Measurements from ENCODE around the gene CST4. TPM values are rescaled to one million over a fixed set of nuclear protein-coding genes. Genes with fewer than 3 reads are reported as not detected.

CST4 gene
- polyA plus RNA-seq, 1 of the 3 experiments (the other 2 are of a cell fraction) = not detected

DNA sequence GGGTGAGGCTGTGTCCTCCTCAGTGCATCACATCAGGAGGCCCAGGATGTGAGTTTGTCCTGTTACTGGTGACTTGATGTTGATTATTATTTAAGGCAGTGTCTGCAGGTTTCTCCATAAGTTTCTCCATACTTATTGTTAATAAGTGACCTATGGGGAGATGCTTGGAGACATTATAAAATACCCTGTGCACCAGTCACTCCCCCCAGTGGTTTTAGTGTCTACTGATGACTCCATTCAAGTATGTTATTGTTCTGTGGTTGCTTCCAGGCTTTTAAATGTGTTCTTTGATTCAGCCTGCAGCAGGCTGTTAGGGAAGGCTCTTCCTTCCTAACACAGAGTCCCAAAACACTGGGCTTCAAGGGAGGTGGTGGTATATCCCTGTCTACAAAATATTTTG is 36.5 kb downstream of the CST4 start:
- no peak overlapping the region for H3K4me3 ChIP-seq (ENCODE audit: low read depth in 2 of 2, low read length in 1 of 2)
- H3K27ac ChIP-seq (ENCODE audit: low read depth in 2 of 2, low read length in 1 of 2) = no peak overlapping the region
- no peaks in the 10 kb centered on the region for H3F3A ChIP-seq (replicated peaks; ENCODE audit: insufficient read depth)
- no peaks in the 10 kb centered on the region for H3K9me3 ChIP-seq
- H3K9ac ChIP-seq = no peak overlapping the region
- H3K36me3 ChIP-seq (replicated peaks in 1 of 2; ENCODE audit: control insufficient read depth in 1 of 2, insufficient read depth in 2 of 2, low read length in 1 of 2) = no peaks in the 10 kb centered on the region
- H3K4me1 ChIP-seq (ENCODE audit: control insufficient read depth in 1 of 2, insufficient read depth in 2 of 2, low read depth in 1 of 2, low read length in 1 of 2) = no peaks in the 10 kb centered on the region
- no peak for TF ChIP-seq FOSL2 (IDR thresholded peaks at IDR 0.05; ENCODE audit: borderline replicate concordance, low read depth)
- TF ChIP-seq TEAD4 (IDR thresholded peaks at IDR 0.05; ENCODE audit: borderline replicate concordance, insufficient read depth) = no peak
- TF ChIP-seq GABPA (IDR thresholded peaks at IDR 0.05; ENCODE audit: low read depth) = no peak
- TF ChIP-seq, protein P1, sequence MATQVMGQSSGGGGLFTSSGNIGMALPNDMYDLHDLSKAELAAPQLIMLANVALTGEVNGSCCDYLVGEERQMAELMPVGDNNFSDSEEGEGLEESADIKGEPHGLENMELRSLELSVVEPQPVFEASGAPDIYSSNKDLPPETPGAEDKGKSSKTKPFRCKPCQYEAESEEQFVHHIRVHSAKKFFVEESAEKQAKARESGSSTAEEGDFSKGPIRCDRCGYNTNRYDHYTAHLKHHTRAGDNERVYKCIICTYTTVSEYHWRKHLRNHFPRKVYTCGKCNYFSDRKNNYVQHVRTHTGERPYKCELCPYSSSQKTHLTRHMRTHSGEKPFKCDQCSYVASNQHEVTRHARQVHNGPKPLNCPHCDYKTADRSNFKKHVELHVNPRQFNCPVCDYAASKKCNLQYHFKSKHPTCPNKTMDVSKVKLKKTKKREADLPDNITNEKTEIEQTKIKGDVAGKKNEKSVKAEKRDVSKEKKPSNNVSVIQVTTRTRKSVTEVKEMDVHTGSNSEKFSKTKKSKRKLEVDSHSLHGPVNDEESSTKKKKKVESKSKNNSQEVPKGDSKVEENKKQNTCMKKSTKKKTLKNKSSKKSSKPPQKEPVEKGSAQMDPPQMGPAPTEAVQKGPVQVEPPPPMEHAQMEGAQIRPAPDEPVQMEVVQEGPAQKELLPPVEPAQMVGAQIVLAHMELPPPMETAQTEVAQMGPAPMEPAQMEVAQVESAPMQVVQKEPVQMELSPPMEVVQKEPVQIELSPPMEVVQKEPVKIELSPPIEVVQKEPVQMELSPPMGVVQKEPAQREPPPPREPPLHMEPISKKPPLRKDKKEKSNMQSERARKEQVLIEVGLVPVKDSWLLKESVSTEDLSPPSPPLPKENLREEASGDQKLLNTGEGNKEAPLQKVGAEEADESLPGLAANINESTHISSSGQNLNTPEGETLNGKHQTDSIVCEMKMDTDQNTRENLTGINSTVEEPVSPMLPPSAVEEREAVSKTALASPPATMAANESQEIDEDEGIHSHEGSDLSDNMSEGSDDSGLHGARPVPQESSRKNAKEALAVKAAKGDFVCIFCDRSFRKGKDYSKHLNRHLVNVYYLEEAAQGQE (IDR thresholded peaks at IDR 0.05; ENCODE audit: low read depth, low read length) = no peak
- TF ChIP-seq, protein P2, sequence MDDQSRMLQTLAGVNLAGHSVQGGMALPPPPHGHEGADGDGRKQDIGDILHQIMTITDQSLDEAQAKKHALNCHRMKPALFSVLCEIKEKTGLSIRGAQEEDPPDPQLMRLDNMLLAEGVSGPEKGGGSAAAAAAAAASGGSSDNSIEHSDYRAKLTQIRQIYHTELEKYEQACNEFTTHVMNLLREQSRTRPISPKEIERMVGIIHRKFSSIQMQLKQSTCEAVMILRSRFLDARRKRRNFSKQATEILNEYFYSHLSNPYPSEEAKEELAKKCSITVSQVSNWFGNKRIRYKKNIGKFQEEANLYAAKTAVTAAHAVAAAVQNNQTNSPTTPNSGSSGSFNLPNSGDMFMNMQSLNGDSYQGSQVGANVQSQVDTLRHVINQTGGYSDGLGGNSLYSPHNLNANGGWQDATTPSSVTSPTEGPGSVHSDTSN (IDR thresholded peaks at IDR 0.05) = no peak
- TF ChIP-seq NRF1 (IDR thresholded peaks at IDR 0.05; ENCODE audit: low read depth, low read length) = no peak
- TF ChIP-seq EP300 (IDR thresholded peaks at IDR 0.05; ENCODE audit: borderline replicate concordance in 1 of 2, low read depth in 1 of 2, low read length in 1 of 2) = no peak
- TF ChIP-seq, protein P3, sequence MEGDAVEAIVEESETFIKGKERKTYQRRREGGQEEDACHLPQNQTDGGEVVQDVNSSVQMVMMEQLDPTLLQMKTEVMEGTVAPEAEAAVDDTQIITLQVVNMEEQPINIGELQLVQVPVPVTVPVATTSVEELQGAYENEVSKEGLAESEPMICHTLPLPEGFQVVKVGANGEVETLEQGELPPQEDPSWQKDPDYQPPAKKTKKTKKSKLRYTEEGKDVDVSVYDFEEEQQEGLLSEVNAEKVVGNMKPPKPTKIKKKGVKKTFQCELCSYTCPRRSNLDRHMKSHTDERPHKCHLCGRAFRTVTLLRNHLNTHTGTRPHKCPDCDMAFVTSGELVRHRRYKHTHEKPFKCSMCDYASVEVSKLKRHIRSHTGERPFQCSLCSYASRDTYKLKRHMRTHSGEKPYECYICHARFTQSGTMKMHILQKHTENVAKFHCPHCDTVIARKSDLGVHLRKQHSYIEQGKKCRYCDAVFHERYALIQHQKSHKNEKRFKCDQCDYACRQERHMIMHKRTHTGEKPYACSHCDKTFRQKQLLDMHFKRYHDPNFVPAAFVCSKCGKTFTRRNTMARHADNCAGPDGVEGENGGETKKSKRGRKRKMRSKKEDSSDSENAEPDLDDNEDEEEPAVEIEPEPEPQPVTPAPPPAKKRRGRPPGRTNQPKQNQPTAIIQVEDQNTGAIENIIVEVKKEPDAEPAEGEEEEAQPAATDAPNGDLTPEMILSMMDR (IDR thresholded peaks at IDR 0.05) = no peak
- no peak for TF ChIP-seq GATA2 (CRISPR knock-in tag; IDR thresholded peaks at IDR 0.05)
- TF ChIP-seq, protein P4, sequence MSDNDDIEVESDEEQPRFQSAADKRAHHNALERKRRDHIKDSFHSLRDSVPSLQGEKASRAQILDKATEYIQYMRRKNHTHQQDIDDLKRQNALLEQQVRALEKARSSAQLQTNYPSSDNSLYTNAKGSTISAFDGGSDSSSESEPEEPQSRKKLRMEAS (IDR thresholded peaks at IDR 0.05; ENCODE audit: low read depth) = no peak
- no peak for TF ChIP-seq RAD21 (IDR thresholded peaks at IDR 0.05; ENCODE audit: low read length)
- no peak for TF ChIP-seq JUND (IDR thresholded peaks at IDR 0.05)
- TF ChIP-seq, protein P5, sequence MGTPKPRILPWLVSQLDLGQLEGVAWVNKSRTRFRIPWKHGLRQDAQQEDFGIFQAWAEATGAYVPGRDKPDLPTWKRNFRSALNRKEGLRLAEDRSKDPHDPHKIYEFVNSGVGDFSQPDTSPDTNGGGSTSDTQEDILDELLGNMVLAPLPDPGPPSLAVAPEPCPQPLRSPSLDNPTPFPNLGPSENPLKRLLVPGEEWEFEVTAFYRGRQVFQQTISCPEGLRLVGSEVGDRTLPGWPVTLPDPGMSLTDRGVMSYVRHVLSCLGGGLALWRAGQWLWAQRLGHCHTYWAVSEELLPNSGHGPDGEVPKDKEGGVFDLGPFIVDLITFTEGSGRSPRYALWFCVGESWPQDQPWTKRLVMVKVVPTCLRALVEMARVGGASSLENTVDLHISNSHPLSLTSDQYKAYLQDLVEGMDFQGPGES (IDR thresholded peaks at IDR 0.05; ENCODE audit: low read depth, low read length) = no peak
- no peak for TF ChIP-seq SIN3A (IDR thresholded peaks at IDR 0.05; ENCODE audit: borderline replicate concordance, low read depth, low read length)
- TF ChIP-seq CHD2 (IDR thresholded peaks at IDR 0.05; ENCODE audit: low read length, partially characterized antibody) = no peak
- no peak for TF ChIP-seq EZH2phosphoT487 (IDR thresholded peaks at IDR 0.05; ENCODE audit: borderline replicate concordance, low read depth)
- TF ChIP-seq, protein P6, sequence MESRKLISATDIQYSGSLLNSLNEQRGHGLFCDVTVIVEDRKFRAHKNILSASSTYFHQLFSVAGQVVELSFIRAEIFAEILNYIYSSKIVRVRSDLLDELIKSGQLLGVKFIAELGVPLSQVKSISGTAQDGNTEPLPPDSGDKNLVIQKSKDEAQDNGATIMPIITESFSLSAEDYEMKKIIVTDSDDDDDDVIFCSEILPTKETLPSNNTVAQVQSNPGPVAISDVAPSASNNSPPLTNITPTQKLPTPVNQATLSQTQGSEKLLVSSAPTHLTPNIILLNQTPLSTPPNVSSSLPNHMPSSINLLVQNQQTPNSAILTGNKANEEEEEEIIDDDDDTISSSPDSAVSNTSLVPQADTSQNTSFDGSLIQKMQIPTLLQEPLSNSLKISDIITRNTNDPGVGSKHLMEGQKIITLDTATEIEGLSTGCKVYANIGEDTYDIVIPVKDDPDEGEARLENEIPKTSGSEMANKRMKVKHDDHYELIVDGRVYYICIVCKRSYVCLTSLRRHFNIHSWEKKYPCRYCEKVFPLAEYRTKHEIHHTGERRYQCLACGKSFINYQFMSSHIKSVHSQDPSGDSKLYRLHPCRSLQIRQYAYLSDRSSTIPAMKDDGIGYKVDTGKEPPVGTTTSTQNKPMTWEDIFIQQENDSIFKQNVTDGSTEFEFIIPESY (IDR thresholded peaks at IDR 0.05; ENCODE audit: borderline replicate concordance, low read depth) = no peak
- no peak for TF ChIP-seq SMC3 (IDR thresholded peaks at IDR 0.05; ENCODE audit: low read depth, low read length)
- TF ChIP-seq RCOR1 (IDR thresholded peaks at IDR 0.05; ENCODE audit: low read length) = no peak
- no peaks in the 10 kb centered on the region for H3K79me2 ChIP-seq (ENCODE audit: insufficient read depth)
- no peaks in the 10 kb centered on the region for H3K27me3 ChIP-seq (ENCODE audit: insufficient read depth)
- no peaks in the 10 kb centered on the region for H4K20me1 ChIP-seq (ENCODE audit: insufficient read depth)
- no peak overlapping the region for H2AFZ ChIP-seq (ENCODE audit: low read depth)
- ChIA-PET CTCF (no interaction called here), POLR2A (no interaction called here)
- DNase-seq = no peak
- H3K4me2 ChIP-seq = no peak overlapping the region
- no peaks in the 10 kb centered on the region for H3K9me2 ChIP-seq

All from SK-N-SH (cell line).